ENCODE data around the gene ABCA6. TPM values are rescaled to one million over a fixed set of nuclear protein-coding genes. Genes with fewer than 3 reads are reported as not detected.

ABCA6 gene
- total and polyA plus RNA-seq, 2 experiments from 2014 or later: 1.6 to 6.3 TPM

DNA sequence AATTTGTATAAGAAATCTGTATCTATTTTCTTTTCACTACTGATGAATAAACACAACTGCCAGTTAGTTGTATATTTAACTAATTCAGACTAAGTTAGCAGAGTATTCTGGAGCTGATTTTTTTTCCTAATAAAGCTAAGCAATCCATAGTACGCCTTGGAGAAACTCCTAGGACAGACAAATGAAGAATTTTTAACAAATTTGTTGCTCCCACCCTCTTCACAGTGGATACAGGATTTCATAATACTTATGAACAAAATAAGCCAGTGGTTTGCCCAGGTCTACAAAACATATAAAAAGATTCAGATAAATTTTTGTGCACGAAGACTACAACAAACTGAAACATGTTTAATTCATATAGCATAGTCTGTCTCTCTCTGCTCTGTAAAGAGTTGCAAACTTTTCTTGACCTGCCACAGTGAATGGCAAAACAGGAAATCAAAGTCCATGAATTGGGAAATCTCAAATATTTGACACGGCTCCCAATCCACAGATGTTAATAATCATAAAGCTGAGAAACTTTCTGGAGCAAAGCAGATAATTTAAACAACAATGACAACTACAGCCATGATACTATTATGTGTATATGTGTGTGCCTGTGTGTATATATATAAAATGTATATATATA, 594 bp upstream of the ABCA6 start:
- H3K9me2 ChIP-seq (replicated peaks; ENCODE audit: insufficient read depth): no peaks in the 10 kb centered on the region
- peaks cover 2% of the 10 kb centered on the region for H3K9me3 ChIP-seq (ENCODE audit: low read depth)
- WGBS (ENCODE audit: low lambda C conversion rate, missing lambda C conversion rate): 79% methylated on average over 3 of the region's 3 CpGs
- no peaks in the 10 kb centered on the region for H4K20me1 ChIP-seq (ENCODE audit: insufficient read depth, poor library complexity, severe bottlenecking)
- H3K79me2 ChIP-seq: no peaks in the 10 kb centered on the region
- peak overlapping the region; percentile 17 for H3K4me2 ChIP-seq
- TF ChIP-seq EZH2phosphoT487 (IDR thresholded peaks at IDR 0.05; ENCODE audit: low read depth, severe bottlenecking, unreplicated experiment) (no peak), EZH2 (IDR thresholded peaks at IDR 0.05; ENCODE audit: borderline replicate concordance) (no peak)
- TF ChIP-seq, protein P1, sequence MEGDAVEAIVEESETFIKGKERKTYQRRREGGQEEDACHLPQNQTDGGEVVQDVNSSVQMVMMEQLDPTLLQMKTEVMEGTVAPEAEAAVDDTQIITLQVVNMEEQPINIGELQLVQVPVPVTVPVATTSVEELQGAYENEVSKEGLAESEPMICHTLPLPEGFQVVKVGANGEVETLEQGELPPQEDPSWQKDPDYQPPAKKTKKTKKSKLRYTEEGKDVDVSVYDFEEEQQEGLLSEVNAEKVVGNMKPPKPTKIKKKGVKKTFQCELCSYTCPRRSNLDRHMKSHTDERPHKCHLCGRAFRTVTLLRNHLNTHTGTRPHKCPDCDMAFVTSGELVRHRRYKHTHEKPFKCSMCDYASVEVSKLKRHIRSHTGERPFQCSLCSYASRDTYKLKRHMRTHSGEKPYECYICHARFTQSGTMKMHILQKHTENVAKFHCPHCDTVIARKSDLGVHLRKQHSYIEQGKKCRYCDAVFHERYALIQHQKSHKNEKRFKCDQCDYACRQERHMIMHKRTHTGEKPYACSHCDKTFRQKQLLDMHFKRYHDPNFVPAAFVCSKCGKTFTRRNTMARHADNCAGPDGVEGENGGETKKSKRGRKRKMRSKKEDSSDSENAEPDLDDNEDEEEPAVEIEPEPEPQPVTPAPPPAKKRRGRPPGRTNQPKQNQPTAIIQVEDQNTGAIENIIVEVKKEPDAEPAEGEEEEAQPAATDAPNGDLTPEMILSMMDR (IDR thresholded peaks at IDR 0.05; ENCODE audit: poor library complexity): no peak
- H3K4me1 ChIP-seq (ENCODE audit: insufficient read depth): no peaks in the 10 kb centered on the region
- no peak overlapping the region for H3K4me3 ChIP-seq
- no peak for DNase-seq (ENCODE audit: low spot score)
- peak overlapping the region; percentile 35 for H3K27ac ChIP-seq
- peak overlapping the region; percentile 26 for H2AFZ ChIP-seq
- H3K36me3 ChIP-seq (replicated peaks; ENCODE audit: insufficient read depth, low read depth): no peaks in the 10 kb centered on the region
- H3K27me3 ChIP-seq: no peaks in the 10 kb centered on the region

DNA sequence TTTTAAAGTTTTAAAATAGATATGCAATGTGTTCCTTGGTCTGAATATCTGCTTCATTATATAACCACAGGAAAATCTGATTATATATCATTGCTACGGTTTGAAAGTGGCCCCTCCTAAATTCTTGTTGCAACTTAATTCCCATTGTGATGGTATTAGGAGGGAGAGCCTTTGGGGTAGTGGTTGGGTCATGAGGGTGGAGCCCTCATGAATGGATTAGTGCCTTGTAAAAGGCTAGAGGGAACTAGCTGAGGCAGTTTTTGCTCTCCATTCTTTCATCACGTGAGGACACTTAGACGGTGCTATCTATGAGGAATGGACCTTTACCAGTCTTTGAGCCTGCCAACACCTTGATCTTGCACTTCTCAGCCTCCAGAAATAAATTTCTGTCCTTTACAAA, 7.6 kb downstream of the ABCA6 start:
- DNase-seq (ENCODE audit: low spot score): no peak
- H3K4me2 ChIP-seq: no peak overlapping the region
- 52% methylated on average over 3 of the region's 3 CpGs for WGBS (ENCODE audit: low lambda C conversion rate, missing lambda C conversion rate)
- H3K79me2 ChIP-seq: no peaks in the 10 kb centered on the region
- no peaks in the 10 kb centered on the region for H4K20me1 ChIP-seq (ENCODE audit: insufficient read depth, poor library complexity, severe bottlenecking)
- no peak overlapping the region for H3K4me3 ChIP-seq
- no peaks in the 10 kb centered on the region for H3K4me1 ChIP-seq (ENCODE audit: insufficient read depth)
- H3K9me2 ChIP-seq (replicated peaks; ENCODE audit: insufficient read depth): no peaks in the 10 kb centered on the region
- H3K27ac ChIP-seq: no peak overlapping the region
- H2AFZ ChIP-seq: no peak overlapping the region
- H3K27me3 ChIP-seq: no peaks in the 10 kb centered on the region
- H3K9me3 ChIP-seq (ENCODE audit: low read depth): peaks cover 3% of the 10 kb centered on the region
- TF ChIP-seq, protein P1 (IDR thresholded peaks at IDR 0.05; ENCODE audit: poor library complexity): no peak
- TF ChIP-seq EZH2 (IDR thresholded peaks at IDR 0.05; ENCODE audit: borderline replicate concordance): no peak
- no peak for TF ChIP-seq EZH2phosphoT487 (IDR thresholded peaks at IDR 0.05; ENCODE audit: low read depth, severe bottlenecking, unreplicated experiment)
- H3K36me3 ChIP-seq (replicated peaks; ENCODE audit: insufficient read depth, low read depth): no peaks in the 10 kb centered on the region

DNA sequence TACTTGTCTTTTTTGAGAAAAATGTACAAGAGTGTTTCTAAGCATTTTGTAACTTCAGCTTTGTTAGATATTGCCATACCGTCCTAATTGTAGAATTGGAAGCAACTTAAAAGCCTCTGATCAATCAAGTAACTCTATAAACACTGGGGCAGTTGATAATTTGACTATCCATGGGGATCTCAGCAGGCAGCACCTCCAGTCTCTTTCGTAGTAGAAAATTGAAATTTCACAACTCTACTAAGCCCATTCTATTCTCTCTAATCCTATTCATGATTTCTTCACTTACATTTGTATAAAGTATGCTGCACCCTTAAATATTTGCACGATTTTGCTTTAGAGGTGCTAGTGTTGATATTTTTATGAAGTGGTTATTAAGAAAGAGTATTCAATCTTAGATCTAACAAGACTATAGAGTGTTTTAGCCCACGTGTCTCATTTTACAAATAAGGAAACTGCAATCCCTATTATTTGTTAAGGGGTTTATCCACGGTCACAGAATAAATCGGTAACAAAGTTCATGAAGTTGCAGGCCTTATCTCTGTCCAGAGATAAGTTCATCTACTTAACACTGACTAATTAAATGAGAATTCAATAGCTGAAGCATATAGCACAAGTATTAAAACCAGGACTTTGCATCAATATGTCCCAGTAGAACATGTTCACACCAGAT, 10.9 kb downstream of the ABCA6 start:
- DNase-seq (ENCODE audit: low spot score): no peak
- WGBS (ENCODE audit: low lambda C conversion rate, missing lambda C conversion rate): 55% methylated on average over 6 of the region's 6 CpGs

More for the DNA sequence above, 10.9 kb downstream of the ABCA6 start:
- peak overlapping the region; percentile 27 for H3K27ac ChIP-seq
- no peaks in the 10 kb centered on the region for H3K79me2 ChIP-seq
- H3K4me1 ChIP-seq (ENCODE audit: insufficient read depth): no peaks in the 10 kb centered on the region
- H3K36me3 ChIP-seq (replicated peaks; ENCODE audit: insufficient read depth, low read depth): no peaks in the 10 kb centered on the region
- H3K4me2 ChIP-seq: no peak overlapping the region
- H2AFZ ChIP-seq: no peak overlapping the region
- no peaks in the 10 kb centered on the region for H3K9me2 ChIP-seq (replicated peaks; ENCODE audit: insufficient read depth)
- H3K27me3 ChIP-seq: no peaks in the 10 kb centered on the region
- TF ChIP-seq, protein P1 (IDR thresholded peaks at IDR 0.05; ENCODE audit: poor library complexity): no peak
- TF ChIP-seq EZH2phosphoT487 (IDR thresholded peaks at IDR 0.05; ENCODE audit: low read depth, severe bottlenecking, unreplicated experiment): no peak
- TF ChIP-seq EZH2 (IDR thresholded peaks at IDR 0.05; ENCODE audit: borderline replicate concordance): no peak
- H3K4me3 ChIP-seq: no peak overlapping the region
- no peaks in the 10 kb centered on the region for H4K20me1 ChIP-seq (ENCODE audit: insufficient read depth, poor library complexity, severe bottlenecking)
- no peaks in the 10 kb centered on the region for H3K9me3 ChIP-seq (ENCODE audit: low read depth)
